Neural cell (in vitro differentiated cells): ENCODE data around the gene OSBP2. TPM values are rescaled to one million over a fixed set of nuclear protein-coding genes. Genes with fewer than 3 reads are reported as not detected.
"Not testable (repeated sequence)": the region's sequence is repeated elsewhere in the genome, so short reads cannot be mapped to it uniquely, and the experiment has no call there.

Experiments
- H2AFZ ChIP-seq: fragments of 200-600, 300-800 bp; sonication (generic), shearing (Covaris generic); 2 replicates; pipeline ENCODE4 v1.6.0; 2014; ENCODE audit warnings: low read depth, mild to moderate bottlenecking, antibody characterized with exemption, low read length, moderate library complexity
- H3F3A ChIP-seq: fragments of 200-600 bp; shearing (Covaris generic); 2 replicates; pipeline ENCODE4 v1.6.1; 2016; ENCODE audit warnings: mild to moderate bottlenecking, moderate library complexity, mixed read lengths, antibody characterized with exemption, low read length; ENCODE audit not compliant: insufficient read depth, poor library complexity, severe bottlenecking
- H3K27ac ChIP-seq: fragments of 200-600, 300-800 bp; sonication (generic), shearing (Covaris generic); 2 replicates; pipeline ENCODE4 v1.5.1; 2014; ENCODE audit warnings: mild to moderate bottlenecking, low read length, moderate library complexity
- H3K27me3 ChIP-seq: fragments of 300-800, 200-600 bp; sonication (generic), shearing (Covaris generic); 2 replicates; pipeline ENCODE4 v1.6.0; 2014; ENCODE audit warnings: mild to moderate bottlenecking, low read depth, low read length, moderate library complexity; ENCODE audit not compliant: insufficient read depth
- H3K36me3 ChIP-seq: fragments of 300-800, 200-600 bp; sonication (generic), shearing (Covaris generic); 2 replicates; pipeline ENCODE4 v1.5.1; 2014; ENCODE audit warnings: mild to moderate bottlenecking, antibody characterized with exemption, low read length, moderate library complexity; ENCODE audit not compliant: insufficient read depth
- H3K4me2 ChIP-seq: fragments of 300-800, 200-600 bp; sonication (generic), shearing (Covaris generic); 2 replicates; pipeline ENCODE4 v1.6.0; 2014; ENCODE audit warnings: mild to moderate bottlenecking, low read length
- H3K4me3 ChIP-seq: fragments of 300-800, 200-600 bp; sonication (generic), shearing (Covaris generic); 2 replicates; pipeline ENCODE4 v1.5.1; 2014; ENCODE audit warnings: mild to moderate bottlenecking, low read length, moderate library complexity
- H3K79me2 ChIP-seq: fragments of 200-600 bp; shearing (Covaris generic); replicated peaks from 2 replicates; pipeline ENCODE4 v1.6.0; 2014; ENCODE audit warnings: mild to moderate bottlenecking, low read length, moderate library complexity; ENCODE audit not compliant: insufficient read depth
- H3K9ac ChIP-seq: fragments of 300-800, 200-600 bp; sonication (generic), shearing (Covaris generic); 2 replicates; pipeline ENCODE4 v1.6.1; 2016; ENCODE audit warnings: mild to moderate bottlenecking, low read length, mixed read lengths
- H3K9me2 ChIP-seq: fragments of 200-600 bp; shearing (Covaris generic); 2 replicates; pipeline ENCODE4 v1.6.1; 2016; ENCODE audit warnings: mild to moderate bottlenecking, low read length, mixed read lengths; ENCODE audit not compliant: insufficient read depth
- H3K9me3 ChIP-seq: fragments of 200-600, 300-800 bp; sonication (generic), shearing (Covaris generic); 2 replicates; pipeline ENCODE4 v1.6.1; 2016; ENCODE audit warnings: mild to moderate bottlenecking, mixed run types, low read length, moderate library complexity, mixed read lengths
- H4K20me1 ChIP-seq: fragments of 200-600 bp; shearing (Covaris generic); 2 replicates; pipeline ENCODE4 v1.6.1; 2016; ENCODE audit warnings: mild to moderate bottlenecking, mixed run types; ENCODE audit not compliant: insufficient read depth
- CTCF ChIP-seq: fragments of 450-650 bp; IDR thresholded peaks from 2 replicates; pipeline ENCODE4 v1.5.1; 2014; ENCODE audit warnings: antibody characterized with exemption, mild to moderate bottlenecking, moderate library complexity; ENCODE audit not compliant: poor library complexity, severe bottlenecking
- EP300 ChIP-seq: fragments of 450-650 bp; conservative IDR thresholded peaks from 2 replicates; pipeline ENCODE4 v1.6.1; 2014; ENCODE audit warnings: antibody characterized with exemption, mild to moderate bottlenecking, moderate library complexity; ENCODE audit not compliant: poor library complexity, severe bottlenecking
- EZH2 ChIP-seq: fragments of 200-600, 300-800 bp; shearing (Covaris generic), sonication (generic); IDR thresholded peaks from 2 replicates; pipeline ENCODE4 v1.6.1; 2014; ENCODE audit warnings: antibody characterized with exemption, low read length, borderline replicate concordance, mild to moderate bottlenecking; ENCODE audit not compliant: insufficient read depth, poor library complexity, severe bottlenecking
- MXI1 ChIP-seq: fragments of 450-650 bp; conservative IDR thresholded peaks from 2 replicates; pipeline ENCODE4 v1.6.1; 2014; ENCODE audit warnings: antibody characterized with exemption, mild to moderate bottlenecking; ENCODE audit not compliant: poor library complexity, severe bottlenecking
- POLR2AphosphoS5 ChIP-seq: IDR thresholded peaks from 2 replicates; pipeline ENCODE4 v1.6.1; 2012
- RAD21 ChIP-seq: fragments of 450-650 bp; conservative IDR thresholded peaks from 2 replicates; pipeline ENCODE4 v1.6.1; 2014; ENCODE audit warnings: antibody characterized with exemption, mild to moderate bottlenecking, moderate library complexity
- REST ChIP-seq: IDR thresholded peaks from 2 replicates; pipeline ENCODE4 v1.6.1; 2012; ENCODE audit warnings: borderline replicate concordance
- SMC3 ChIP-seq: fragments of 450-650 bp; conservative IDR thresholded peaks from 2 replicates; pipeline ENCODE4 v1.6.1; 2014; ENCODE audit warnings: antibody characterized with exemption, mild to moderate bottlenecking, moderate library complexity; ENCODE audit not compliant: poor library complexity
- TAF1 ChIP-seq: IDR thresholded peaks from 2 replicates; pipeline ENCODE4 v1.6.1; 2012; ENCODE audit warnings: low read depth
- polyA plus RNA-seq: library from polyadenylated mRNA; depleted of rRNA; stranded (reverse); fragments of >200 nt; gene quantifications from 2 replicates; pipeline ENCODE4 v1.2.3, GENCODE V29; 2014

Gene OSBP2
- polyA plus RNA-seq, 1 donor from 2014 or later, result 8.7 TPM

- no peaks in the 10 kb centered on the region for H3K36me3 ChIP-seq
- no peak overlapping the region for H3K27ac ChIP-seq
- TF ChIP-seq CTCF, result no peak
- TF ChIP-seq EZH2, result no peak
- no peak for TF ChIP-seq RAD21
- no peak for TF ChIP-seq REST
- TF ChIP-seq EP300, result no peak
- TF ChIP-seq TAF1, result no peak
- TF ChIP-seq MXI1, result no peak
- TF ChIP-seq SMC3, result no peak
- no peak for TF ChIP-seq POLR2AphosphoS5
- no peak overlapping the region for H3K9ac ChIP-seq
- no peak overlapping the region for H2AFZ ChIP-seq
- H3K9me2 ChIP-seq, result no peaks in the 10 kb centered on the region
- H3K79me2 ChIP-seq, result no peaks in the 10 kb centered on the region
- H3K9me3 ChIP-seq, result no peaks in the 10 kb centered on the region
- no peaks in the 10 kb centered on the region for H3K27me3 ChIP-seq
- H3F3A ChIP-seq, result no peaks in the 10 kb centered on the region
- H4K20me1 ChIP-seq, result no peaks in the 10 kb centered on the region
- no peak overlapping the region for H3K4me3 ChIP-seq
- no peak overlapping the region for H3K4me2 ChIP-seq
Measured at GRCh38 chr22:30705710-30706651, 11.3 kb downstream of the OSBP2 start.

- not testable (repeated sequence) for H3K9ac ChIP-seq, H2AFZ ChIP-seq, H3K9me2 ChIP-seq, H3K4me2 ChIP-seq, H4K20me1 ChIP-seq, H3K4me3 ChIP-seq, H3F3A ChIP-seq, H3K9me3 ChIP-seq, H3K27me3 ChIP-seq, H3K79me2 ChIP-seq, H3K36me3 ChIP-seq, H3K27ac ChIP-seq
Measured at GRCh38 chr22:30709980-30710379, 15.3 kb downstream of the OSBP2 start.
